Endothelial cell of hepatic sinusoid (primary cell): ENCODE data around the gene PEDS1.
"Not testable (repeated sequence)": the region's sequence is repeated elsewhere in the genome, so short reads cannot be mapped to it uniquely, and the experiment has no call there.

Source experiments
- in situ Hi-C: cut with HindIII; loops from 2 replicates; pipeline ENCODE4 v1.10.0; 2017; ENCODE audit warnings: low sequenced_read_pairs

Gene PEDS1

GRCh38 chr20:50163570-50164317 lies 10.2 kb upstream of the PEDS1 start:
- in situ Hi-C loops: no loop called here

- in situ Hi-C loops: not testable (repeated sequence)
These were observed 8.0 kb upstream of the PEDS1 start for GRCh38 chr20:50161494-50161893.

- in situ Hi-C loops: loop anchor here (5.0 to 10.0 kb wide), 2 partner anchors 61 to 138 kb away; no protein-coding TSS in a partner anchor
These were observed 397 bp downstream of the PEDS1 start for GRCh38 chr20:50153153-50153499.

- in situ Hi-C loops: loop anchor here (5.0 to 10.0 kb wide), 2 partner anchors 60 to 138 kb away; no protein-coding TSS in a partner anchor
These were observed 950 bp downstream of the PEDS1 start for GRCh38 chr20:50152394-50153152.

GRCh38 chr20:50151034-50151743 lies 2.3 kb downstream of the PEDS1 start:
- in situ Hi-C loops: loop anchor here (5.0 to 10.0 kb wide), 2 partner anchors 59 to 136 kb away; no protein-coding TSS in a partner anchor

GRCh38 chr20:50149481-50150254 lies 3.9 kb downstream of the PEDS1 start:
- in situ Hi-C loops: loop anchor here (5.0 to 10.0 kb wide), 2 partner anchors 57 to 135 kb away; no protein-coding TSS in a partner anchor

GRCh38 chr20:50146732-50147662 lies 6.5 kb downstream of the PEDS1 start:
- in situ Hi-C loops: no loop called here

- in situ Hi-C loops: no loop called here
These were observed 7.3 kb downstream of the PEDS1 start for GRCh38 chr20:50146214-50146613.

GRCh38 chr20:50145566-50145965 lies 8.0 kb downstream of the PEDS1 start:
- in situ Hi-C loops: no loop called here

- in situ Hi-C loops: no loop called here
These were observed 9.2 kb downstream of the PEDS1 start for GRCh38 chr20:50144362-50144761.

GRCh38 chr20:50142812-50143211 lies 10.7 kb downstream of the PEDS1 start:
- in situ Hi-C loops: no loop called here

- in situ Hi-C loops: no loop called here
These were observed 11.5 kb downstream of the PEDS1 start for GRCh38 chr20:50141811-50142561.

- in situ Hi-C loops: no loop called here
These were observed 12.4 kb downstream of the PEDS1 start for GRCh38 chr20:50141018-50141675.

GRCh38 chr20:50140339-50140859 lies 13.1 kb downstream of the PEDS1 start:
- in situ Hi-C loops: no loop called here

GRCh38 chr20:50138479-50139393 lies 14.8 kb downstream of the PEDS1 start:
- in situ Hi-C loops: no loop called here

- in situ Hi-C loops: no loop called here
These were observed 15.4 kb downstream of the PEDS1 start for GRCh38 chr20:50138120-50138478.

- in situ Hi-C loops: not testable (repeated sequence)
These were observed 15.8 kb downstream of the PEDS1 start for GRCh38 chr20:50137702-50138101.
